K562 (cell line): Measurements from ENCODE around the gene BRDT.

ENCODE experiments used
- CTCF ChIP-seq, 3 experiments: IDR thresholded peaks in 2 of 3; conservative IDR thresholded peaks in 1 of 3; 2 replicates each; pipeline ENCODE4 v1.5.1; 2011 to 2012; ENCODE audit warnings: low read length in 3 of 3, mild to moderate bottlenecking in 3 of 3, control low read depth in 2 of 3, improper control_type of control experiment in 1 of 3, inconsistent platforms in 1 of 3, low read depth in 1 of 3, mixed read lengths in 1 of 3, moderate library complexity in 1 of 3; ENCODE audit not compliant: insufficient read depth in 2 of 3
- NR2F6 ChIP-seq: fragments of 450-650 bp; formaldehyde crosslinking; IDR thresholded peaks from 2 replicates; pipeline ENCODE4 v1.4.0; 2020; ENCODE audit warnings: mild to moderate bottlenecking

GRCh38 chr1:91925644-91926435 is 23.4 kb upstream of the BRDT start:
- TF ChIP-seq NR2F6 (CRISPR knock-in tag) (no peak), CTCF (IDR thresholded peaks at IDR 0.05 in 2 of 3, conservative IDR thresholded peaks at IDR 0.05 in 1 of 3; ENCODE audit: insufficient read depth in 2 of 3, low read depth in 1 of 3, low read length in 3 of 3) (no peak)
